Ramos (cell line): ENCODE data around the gene ROBO3.

ENCODE experiments used
- in situ Hi-C: fragments of 300-500 bp; cut with MboI; formaldehyde crosslinking; loops from one replicate; pipeline ENCODE4 v1.14.3; 2022; ENCODE audit warnings: low sequenced_read_pairs; ENCODE audit not compliant: unreplicated experiment

ROBO3 gene

GRCh38 chr11:124889191-124890091, 24.2 kb downstream of the ROBO3 start:
- in situ Hi-C loops = no loop called here

- in situ Hi-C loops = no loop called here
These were observed 24.9 kb downstream of the ROBO3 start for GRCh38 chr11:124890151-124890550.

- in situ Hi-C loops = no loop called here
These were observed 25.6 kb downstream of the ROBO3 start for GRCh38 chr11:124890683-124891372.

GRCh38 chr11:124891373-124891861, 26.2 kb downstream of the ROBO3 start:
- in situ Hi-C loops = no loop called here

- in situ Hi-C loops = no loop called here
These were observed 26.9 kb downstream of the ROBO3 start for GRCh38 chr11:124892146-124892545.

GRCh38 chr11:124892750-124893454, 27.7 kb downstream of the ROBO3 start:
- in situ Hi-C loops = no loop called here

- in situ Hi-C loops = no loop called here
These were observed 28.7 kb downstream of the ROBO3 start for GRCh38 chr11:124893781-124894401.

GRCh38 chr11:124894606-124895430, 29.6 kb downstream of the ROBO3 start:
- in situ Hi-C loops = no loop called here

- in situ Hi-C loops = no loop called here
These were observed 30.3 kb downstream of the ROBO3 start for GRCh38 chr11:124895471-124895971.

GRCh38 chr11:124896071-124896750, 31.0 kb downstream of the ROBO3 start:
- in situ Hi-C loops = no loop called here

GRCh38 chr11:124896821-124897391, 31.7 kb downstream of the ROBO3 start:
- in situ Hi-C loops = no loop called here

GRCh38 chr11:124897674-124898262, 32.5 kb downstream of the ROBO3 start, which contains the start of gene ROBO4:
TSS of gene ROBO4 (minus strand) at chr11:124897865. CDS start at chr11:124897795, 70 bp downstream.
- in situ Hi-C loops = no loop called here

GRCh38 chr11:124898263-124898680, 33.0 kb downstream of the ROBO3 start:
- in situ Hi-C loops = no loop called here

- in situ Hi-C loops = no loop called here
These were observed 33.5 kb downstream of the ROBO3 start for GRCh38 chr11:124898711-124899110.

GRCh38 chr11:124899383-124900145, 34.3 kb downstream of the ROBO3 start:
- in situ Hi-C loops = no loop called here

- in situ Hi-C loops = no loop called here
These were observed 35.2 kb downstream of the ROBO3 start for GRCh38 chr11:124900464-124900863.

- in situ Hi-C loops = no loop called here
These were observed 37.4 kb downstream of the ROBO3 start for GRCh38 chr11:124902616-124903015.
